22Rv1 (cell line): Measurements from ENCODE around the gene ACTL7B.

Experiments used
- CTCF ChIP-seq: fragments of 450-650 bp; IDR thresholded peaks from 2 replicates; pipeline ENCODE4 v1.5.1; 2017; ENCODE audit warnings: mild to moderate bottlenecking
- ZFX ChIP-seq: fragments of 450-650 bp; IDR thresholded peaks from 2 replicates; pipeline ENCODE4 v1.6.1; 2017; ENCODE audit warnings: antibody characterized with exemption, borderline replicate concordance

- TF ChIP-seq CTCF = no peak
- TF ChIP-seq ZFX = no peak
Measured at GRCh38 chr9:108855529-108855886, 278 bp downstream of the ACTL7B start.
